Mammary epithelial cell (primary cell): ENCODE measurements around the gene JAG2.

Experiments used
- CTCF ChIP-seq, 2 donors: IDR thresholded peaks in 1 of 2; conservative IDR thresholded peaks in 1 of 2; 2 replicates each; pipeline ENCODE4 v1.5.1; 2011 to 2012; ENCODE audit warnings: inconsistent platforms in 2 of 2, low read length in 2 of 2, mild to moderate bottlenecking in 2 of 2, control low read depth in 1 of 2, low read depth in 1 of 2; ENCODE audit not compliant: insufficient read depth in 1 of 2; ENCODE audit errors: extremely low read depth in 1 of 2
- EZH2 ChIP-seq: IDR thresholded peaks from 2 replicates; pipeline ENCODE4 v1.6.1; 2012; ENCODE audit warnings: low read length, inconsistent platforms, borderline replicate concordance

- no peak for TF ChIP-seq CTCF (conservative IDR thresholded peaks at IDR 0.05 in 1 of 2, IDR thresholded peaks at IDR 0.05 in 1 of 2; ENCODE audit: extremely low read depth in 1 of 2, insufficient read depth in 1 of 2, low read depth in 1 of 2, low read length in 2 of 2)
- TF ChIP-seq EZH2, result no peak
Observed at GRCh38 chr14:105161964-105162668, 6.5 kb downstream of the JAG2 start.
